ENCODE results near the gene SSTR4.
A peak's percentile ranks its signal among the peaks of the same experiment; 100 is the strongest.

The SSTR4 gene

GRCh38 chr20:23058240-23058639, 23.1 kb downstream of the SSTR4 start:
- intact Hi-C loops (cut with micrococcal nuclease), result loop anchor here (10.0 kb wide), 1 partner anchor 57 kb away; no protein-coding TSS in a partner anchor
- Mint-ChIP-seq H3K27ac (no peak overlapping the region), H3K27me3 (peaks cover 3% of the 10 kb centered on the region), H3K4me1 (ENCODE audit: low read depth) (peaks cover 36% of the 10 kb centered on the region), H3K9me3 (peaks cover 9% of the 10 kb centered on the region), H3K36me3 (ENCODE audit: low read depth) (no peaks in the 10 kb centered on the region), H3K4me3 (no peak overlapping the region)

- no peaks in the 10 kb centered on the region for H3K36me3 Mint-ChIP-seq (ENCODE audit: low read depth)
- intact Hi-C loops (cut with micrococcal nuclease), result loop anchor here (10.0 kb wide), 1 partner anchor 56 kb away; no protein-coding TSS in a partner anchor
- peaks cover 40% of the 10 kb centered on the region for H3K4me1 Mint-ChIP-seq (ENCODE audit: low read depth)
- H3K27ac Mint-ChIP-seq, result no peak overlapping the region
- no peaks in the 10 kb centered on the region for H3K27me3 Mint-ChIP-seq
- H3K9me3 Mint-ChIP-seq, result peaks cover 9% of the 10 kb centered on the region
- H3K4me3 Mint-ChIP-seq, result no peak overlapping the region
Measured at GRCh38 chr20:23059001-23059400, 23.9 kb downstream of the SSTR4 start.

- no peaks in the 10 kb centered on the region for H3K36me3 Mint-ChIP-seq (ENCODE audit: low read depth)
- H3K27ac Mint-ChIP-seq, result no peak overlapping the region
- intact Hi-C loops (cut with micrococcal nuclease), result loop anchor here (10.0 kb wide), 1 partner anchor 55 kb away; no protein-coding TSS in a partner anchor
- no peak overlapping the region for H3K4me3 Mint-ChIP-seq
- H3K4me1 Mint-ChIP-seq (ENCODE audit: low read depth), result peaks cover 43% of the 10 kb centered on the region
- no peaks in the 10 kb centered on the region for H3K27me3 Mint-ChIP-seq
- peaks cover 9% of the 10 kb centered on the region for H3K9me3 Mint-ChIP-seq
Measured at GRCh38 chr20:23059846-23060245, 24.7 kb downstream of the SSTR4 start.

GRCh38 chr20:23060629-23061028, 25.5 kb downstream of the SSTR4 start:
- Mint-ChIP-seq H3K4me1 (ENCODE audit: low read depth) (peaks cover 43% of the 10 kb centered on the region), H3K36me3 (ENCODE audit: low read depth) (no peaks in the 10 kb centered on the region), H3K9me3 (peaks cover 9% of the 10 kb centered on the region), H3K27me3 (no peaks in the 10 kb centered on the region), H3K4me3 (no peak overlapping the region), H3K27ac (no peak overlapping the region)
- intact Hi-C loops (cut with micrococcal nuclease), result no loop called here

- Mint-ChIP-seq H3K36me3 (ENCODE audit: low read depth) (no peaks in the 10 kb centered on the region), H3K27me3 (no peaks in the 10 kb centered on the region), H3K4me1 (ENCODE audit: low read depth) (peaks cover 43% of the 10 kb centered on the region), H3K4me3 (no peak overlapping the region), H3K9me3 (peaks cover 9% of the 10 kb centered on the region), H3K27ac (no peak overlapping the region)
- intact Hi-C loops (cut with micrococcal nuclease), result no loop called here
Measured at GRCh38 chr20:23061262-23061661, 26.1 kb downstream of the SSTR4 start.

- H3K27me3 Mint-ChIP-seq, result no peaks in the 10 kb centered on the region
- H3K9me3 Mint-ChIP-seq, result peaks cover 2% of the 10 kb centered on the region
- no peak overlapping the region for H3K4me3 Mint-ChIP-seq
- H3K4me1 Mint-ChIP-seq (ENCODE audit: low read depth), result peaks cover 43% of the 10 kb centered on the region
- H3K27ac Mint-ChIP-seq, result no peak overlapping the region
- intact Hi-C loops (cut with micrococcal nuclease), result no loop called here
- no peaks in the 10 kb centered on the region for H3K36me3 Mint-ChIP-seq (ENCODE audit: low read depth)
Measured at GRCh38 chr20:23061734-23062561, 26.8 kb downstream of the SSTR4 start.

- intact Hi-C loops (cut with micrococcal nuclease), result no loop called here
- no peaks in the 10 kb centered on the region for H3K9me3 Mint-ChIP-seq
- H3K4me1 Mint-ChIP-seq (ENCODE audit: low read depth), result peaks cover 43% of the 10 kb centered on the region
- H3K27ac Mint-ChIP-seq, result no peak overlapping the region
- H3K36me3 Mint-ChIP-seq (ENCODE audit: low read depth), result no peaks in the 10 kb centered on the region
- no peak overlapping the region for H3K4me3 Mint-ChIP-seq
- no peaks in the 10 kb centered on the region for H3K27me3 Mint-ChIP-seq
Measured at GRCh38 chr20:23062632-23063031, 27.5 kb downstream of the SSTR4 start.

- Mint-ChIP-seq H3K4me1 (ENCODE audit: low read depth) (peaks cover 43% of the 10 kb centered on the region), H3K27ac (peak overlapping the region; percentile 14), H3K36me3 (ENCODE audit: low read depth) (no peaks in the 10 kb centered on the region), H3K4me3 (no peak overlapping the region), H3K27me3 (no peaks in the 10 kb centered on the region), H3K9me3 (no peaks in the 10 kb centered on the region)
- intact Hi-C loops (cut with micrococcal nuclease), result no loop called here
Measured at GRCh38 chr20:23063168-23063567, 28.1 kb downstream of the SSTR4 start.

- H3K4me3 Mint-ChIP-seq, result no peak overlapping the region
- intact Hi-C loops (cut with micrococcal nuclease), result no loop called here
- H3K36me3 Mint-ChIP-seq (ENCODE audit: low read depth), result no peaks in the 10 kb centered on the region
- no peaks in the 10 kb centered on the region for H3K27me3 Mint-ChIP-seq
- peak overlapping the region; percentile 14 for H3K27ac Mint-ChIP-seq
- H3K4me1 Mint-ChIP-seq (ENCODE audit: low read depth), result peaks cover 43% of the 10 kb centered on the region
- no peaks in the 10 kb centered on the region for H3K9me3 Mint-ChIP-seq
Measured at GRCh38 chr20:23063581-23063980, 28.5 kb downstream of the SSTR4 start.

- H3K36me3 Mint-ChIP-seq (ENCODE audit: low read depth), result no peaks in the 10 kb centered on the region
- peaks cover 33% of the 10 kb centered on the region for H3K4me1 Mint-ChIP-seq (ENCODE audit: low read depth)
- intact Hi-C loops (cut with micrococcal nuclease), result no loop called here
- H3K9me3 Mint-ChIP-seq, result no peaks in the 10 kb centered on the region
- H3K27ac Mint-ChIP-seq, result no peak overlapping the region
- H3K27me3 Mint-ChIP-seq, result no peaks in the 10 kb centered on the region
- H3K4me3 Mint-ChIP-seq, result no peak overlapping the region
Measured at GRCh38 chr20:23065266-23066201, 30.4 kb downstream of the SSTR4 start.

- no peak overlapping the region for H3K4me3 Mint-ChIP-seq
- intact Hi-C loops (cut with micrococcal nuclease), result no loop called here
- no peaks in the 10 kb centered on the region for H3K36me3 Mint-ChIP-seq (ENCODE audit: low read depth)
Measured at GRCh38 chr20:23066772-23067171, 31.7 kb downstream of the SSTR4 start.

GRCh38 chr20:23068283-23068682, 33.2 kb downstream of the SSTR4 start:
- H3K4me3 Mint-ChIP-seq, result no peak overlapping the region
- no peak overlapping the region for H3K27ac Mint-ChIP-seq
- intact Hi-C loops (cut with micrococcal nuclease), result no loop called here
- no peaks in the 10 kb centered on the region for H3K36me3 Mint-ChIP-seq (ENCODE audit: low read depth)
- H3K4me1 Mint-ChIP-seq (ENCODE audit: low read depth), result peaks cover 15% of the 10 kb centered on the region
- H3K27me3 Mint-ChIP-seq, result no peaks in the 10 kb centered on the region
- no peaks in the 10 kb centered on the region for H3K9me3 Mint-ChIP-seq

More at GRCh38 chr20:23066772-23067171, 31.7 kb downstream of the SSTR4 start:
- Mint-ChIP-seq H3K4me1 (ENCODE audit: low read depth) (peaks cover 20% of the 10 kb centered on the region), H3K27ac (no peak overlapping the region), H3K9me3 (no peaks in the 10 kb centered on the region), H3K27me3 (no peaks in the 10 kb centered on the region)

- H3K27ac Mint-ChIP-seq, result no peak overlapping the region
- H3K36me3 Mint-ChIP-seq (ENCODE audit: low read depth), result no peaks in the 10 kb centered on the region
- H3K27me3 Mint-ChIP-seq, result no peaks in the 10 kb centered on the region
Measured at GRCh38 chr20:23069108-23069507, 34.0 kb downstream of the SSTR4 start.

GRCh38 chr20:23071398-23071797, 36.3 kb downstream of the SSTR4 start:
- intact Hi-C loops (cut with micrococcal nuclease), result no loop called here
- no peaks in the 10 kb centered on the region for H3K27me3 Mint-ChIP-seq

More at GRCh38 chr20:23069108-23069507, 34.0 kb downstream of the SSTR4 start:
- H3K9me3 Mint-ChIP-seq, result no peaks in the 10 kb centered on the region
- H3K4me1 Mint-ChIP-seq (ENCODE audit: low read depth), result peaks cover 12% of the 10 kb centered on the region
- H3K4me3 Mint-ChIP-seq, result no peak overlapping the region
- intact Hi-C loops (cut with micrococcal nuclease), result no loop called here

More at GRCh38 chr20:23071398-23071797, 36.3 kb downstream of the SSTR4 start:
- Mint-ChIP-seq H3K27ac (no peak overlapping the region), H3K9me3 (no peaks in the 10 kb centered on the region), H3K4me3 (no peak overlapping the region), H3K36me3 (ENCODE audit: low read depth) (peaks cover 15% of the 10 kb centered on the region), H3K4me1 (ENCODE audit: low read depth) (peaks cover 25% of the 10 kb centered on the region)

Data from dendritic cell treated with granulocyte-macrophage colony-stimulating factor and Interleukin-4, amounts not matched to agents 40 ng/mL and 50 ng/mL, for 4 days (primary cell).